Measurements from ENCODE around the gene CAPZA2.

The CAPZA2 gene

GRCh38 chr7:116952635-116953371 lies 90.4 kb downstream of the CAPZA2 start:
- H3K36me3 ChIP-seq (ENCODE audit: control insufficient read depth in 2 of 2, insufficient read depth in 1 of 2, low read length in 2 of 2): no peaks in the 10 kb centered on the region
- ChIA-PET CTCF (interaction anchor here (0.6 to 1.6 kb wide), 6 partner anchors 18 to 1238 kb away, joined by 3 to 4 read pairs (median 3); no protein-coding TSS in a partner anchor), POLR2A (interaction anchor here (0.5 to 1.8 kb wide), 3 partner anchors 12 to 265 kb away, joined by 3 to 6 read pairs (median 3); no protein-coding TSS in a partner anchor)
- no peaks in the 10 kb centered on the region for H3K9me3 ChIP-seq (ENCODE audit: control insufficient read depth, insufficient read depth, low read depth, low read length)
- H3K27ac ChIP-seq (ENCODE audit: extremely low read depth, low read depth, low read length): peak overlapping the region; percentile 97
- peaks cover 9% of the 10 kb centered on the region for H3K4me1 ChIP-seq (ENCODE audit: control insufficient read depth, insufficient read depth, low read length)
- H3K4me3 ChIP-seq (ENCODE audit: low read depth, low read length): peak overlapping the region; percentile 83
- TF ChIP-seq ZNF48 (tag by site-specific recombination; IDR thresholded peaks at IDR 0.05) (no peak), ZSCAN4 (tag by site-specific recombination; IDR thresholded peaks at IDR 0.05) (no peak), KLF9 (tag by site-specific recombination; IDR thresholded peaks at IDR 0.05; ENCODE audit: low read depth) (no peak), ZNF423 (tag by site-specific recombination; IDR thresholded peaks at IDR 0.05) (no peak), ZBTB17 (tag by site-specific recombination; IDR thresholded peaks at IDR 0.05) (peak; percentile 83), ZNF175 (tag by site-specific recombination; IDR thresholded peaks at IDR 0.05) (no peak), GLIS2 (tag by site-specific recombination; IDR thresholded peaks at IDR 0.05) (no peak), ZNF157 (tag by site-specific recombination; IDR thresholded peaks at IDR 0.05) (no peak), HOXC10 (CRISPR knock-in tag; IDR thresholded peaks at IDR 0.05) (no peak), TCF7L2 (IDR thresholded peaks at IDR 0.05; ENCODE audit: borderline replicate concordance, low read depth, low read length) (peak; percentile 47; the same call in 1 of the 2 replicates), ZEB2 (tag by site-specific recombination; IDR thresholded peaks at IDR 0.05) (peak; percentile 20; the same call in 1 of the 2 replicates), YY2 (tag by site-specific recombination; IDR thresholded peaks at IDR 0.05) (no peak), ZNF341 (tag by site-specific recombination; IDR thresholded peaks at IDR 0.05; ENCODE audit: low read depth) (peak; percentile 69), ZBTB48 (tag by site-specific recombination; IDR thresholded peaks at IDR 0.05) (peak; percentile 85), ZFP41 (tag by site-specific recombination; IDR thresholded peaks at IDR 0.05; ENCODE audit: borderline replicate concordance) (no peak), ZNF707 (tag by site-specific recombination; IDR thresholded peaks at IDR 0.05) (no peak), ZNF2 (tag by site-specific recombination; IDR thresholded peaks at IDR 0.05) (peak; percentile 54), SP3 (tag by site-specific recombination; IDR thresholded peaks at IDR 0.05) (no peak), ZNF302 (tag by site-specific recombination; IDR thresholded peaks at IDR 0.05; ENCODE audit: low read depth) (no peak), MZF1 (tag by site-specific recombination; IDR thresholded peaks at IDR 0.05; ENCODE audit: borderline replicate concordance) (peak; percentile 67; the same call in 1 of the 2 replicates), ZNF16 (tag by site-specific recombination; IDR thresholded peaks at IDR 0.05; ENCODE audit: low read depth) (no peak), KLF8 (tag by site-specific recombination; IDR thresholded peaks at IDR 0.05) (no peak; the same call in 1 of the 2 replicates), ZNF560 (tag by site-specific recombination; IDR thresholded peaks at IDR 0.05; ENCODE audit: borderline replicate concordance) (no peak), SETDB1 (IDR thresholded peaks at IDR 0.05; ENCODE audit: insufficient read length, low read length) (no peak), IKZF3 (tag by site-specific recombination; IDR thresholded peaks at IDR 0.05) (peak; percentile 89), ZBTB21 (tag by site-specific recombination; IDR thresholded peaks at IDR 0.05) (no peak), ZNF473 (tag by site-specific recombination; IDR thresholded peaks at IDR 0.05) (no peak), ZSCAN23 (tag by site-specific recombination; IDR thresholded peaks at IDR 0.05) (no peak), KLF10 (tag by site-specific recombination; IDR thresholded peaks at IDR 0.05) (no peak), ZNF404 (tag by site-specific recombination; IDR thresholded peaks at IDR 0.05) (no peak), FEZF1 (tag by site-specific recombination; IDR thresholded peaks at IDR 0.05) (peak; percentile 52), SCRT2 (tag by site-specific recombination; IDR thresholded peaks at IDR 0.05) (no peak; the same call in 1 of the 2 replicates)
- TF ChIP-seq, protein P1, sequence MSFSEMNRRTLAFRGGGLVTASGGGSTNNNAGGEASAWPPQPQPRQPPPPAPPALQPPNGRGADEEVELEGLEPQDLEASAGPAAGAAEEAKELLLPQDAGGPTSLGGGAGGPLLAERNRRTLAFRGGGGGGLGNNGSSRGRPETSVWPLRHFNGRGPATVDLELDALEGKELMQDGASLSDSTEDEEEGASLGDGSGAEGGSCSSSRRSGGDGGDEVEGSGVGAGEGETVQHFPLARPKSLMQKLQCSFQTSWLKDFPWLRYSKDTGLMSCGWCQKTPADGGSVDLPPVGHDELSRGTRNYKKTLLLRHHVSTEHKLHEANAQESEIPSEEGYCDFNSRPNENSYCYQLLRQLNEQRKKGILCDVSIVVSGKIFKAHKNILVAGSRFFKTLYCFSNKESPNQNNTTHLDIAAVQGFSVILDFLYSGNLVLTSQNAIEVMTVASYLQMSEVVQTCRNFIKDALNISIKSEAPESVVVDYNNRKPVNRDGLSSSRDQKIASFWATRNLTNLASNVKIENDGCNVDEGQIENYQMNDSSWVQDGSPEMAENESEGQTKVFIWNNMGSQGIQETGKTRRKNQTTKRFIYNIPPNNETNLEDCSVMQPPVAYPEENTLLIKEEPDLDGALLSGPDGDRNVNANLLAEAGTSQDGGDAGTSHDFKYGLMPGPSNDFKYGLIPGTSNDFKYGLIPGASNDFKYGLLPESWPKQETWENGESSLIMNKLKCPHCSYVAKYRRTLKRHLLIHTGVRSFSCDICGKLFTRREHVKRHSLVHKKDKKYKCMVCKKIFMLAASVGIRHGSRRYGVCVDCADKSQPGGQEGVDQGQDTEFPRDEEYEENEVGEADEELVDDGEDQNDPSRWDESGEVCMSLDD (tag by site-specific recombination; IDR thresholded peaks at IDR 0.05): no peak
- TF ChIP-seq, protein P2, sequence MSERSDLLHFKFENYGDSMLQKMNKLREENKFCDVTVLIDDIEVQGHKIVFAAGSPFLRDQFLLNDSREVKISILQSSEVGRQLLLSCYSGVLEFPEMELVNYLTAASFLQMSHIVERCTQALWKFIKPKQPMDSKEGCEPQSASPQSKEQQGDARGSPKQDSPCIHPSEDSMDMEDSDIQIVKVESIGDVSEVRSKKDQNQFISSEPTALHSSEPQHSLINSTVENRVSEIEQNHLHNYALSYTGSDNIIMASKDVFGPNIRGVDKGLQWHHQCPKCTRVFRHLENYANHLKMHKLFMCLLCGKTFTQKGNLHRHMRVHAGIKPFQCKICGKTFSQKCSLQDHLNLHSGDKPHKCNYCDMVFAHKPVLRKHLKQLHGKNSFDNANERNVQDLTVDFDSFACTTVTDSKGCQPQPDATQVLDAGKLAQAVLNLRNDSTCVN (tag by site-specific recombination; optimal IDR thresholded peaks at IDR 0.05): no peak
- TF ChIP-seq, protein P3, sequence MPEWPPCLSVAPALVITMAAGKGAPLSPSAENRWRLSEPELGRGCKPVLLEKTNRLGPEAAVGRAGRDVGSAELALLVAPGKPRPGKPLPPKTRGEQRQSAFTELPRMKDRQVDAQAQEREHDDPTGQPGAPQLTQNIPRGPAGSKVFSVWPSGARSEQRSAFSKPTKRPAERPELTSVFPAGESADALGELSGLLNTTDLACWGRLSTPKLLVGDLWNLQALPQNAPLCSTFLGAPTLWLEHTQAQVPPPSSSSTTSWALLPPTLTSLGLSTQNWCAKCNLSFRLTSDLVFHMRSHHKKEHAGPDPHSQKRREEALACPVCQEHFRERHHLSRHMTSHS (tag by site-specific recombination; IDR thresholded peaks at IDR 0.05): no peak

All from HEK293 (cell line).